GM12801 (cell line): ENCODE results near the gene PDZD7.

Source experiments
- CTCF ChIP-seq: IDR thresholded peaks from one replicate; pipeline ENCODE4 v1.5.1; 2011; ENCODE audit warnings: control low read depth; ENCODE audit not compliant: insufficient read length; ENCODE audit errors: extremely low read depth

Gene PDZD7

GRCh38 chr10:101071267-101071884 lies 40.4 kb upstream of the PDZD7 start:
- no peak for TF ChIP-seq CTCF

- no peak for TF ChIP-seq CTCF
These were observed 39.2 kb upstream of the PDZD7 start for GRCh38 chr10:101070098-101070497.

GRCh38 chr10:101069441-101069840 lies 38.5 kb upstream of the PDZD7 start:
- no peak for TF ChIP-seq CTCF

GRCh38 chr10:101067356-101068083 lies 36.6 kb upstream of the PDZD7 start:
- no peak for TF ChIP-seq CTCF

GRCh38 chr10:101066896-101067355 lies 36.0 kb upstream of the PDZD7 start:
- TF ChIP-seq CTCF: no peak

- TF ChIP-seq CTCF: no peak
These were observed 35.4 kb upstream of the PDZD7 start for GRCh38 chr10:101066146-101066895.

- no peak for TF ChIP-seq CTCF
These were observed 34.7 kb upstream of the PDZD7 start for GRCh38 chr10:101065481-101066145.
